HCT116 (cell line): ENCODE data around the gene OTOA. TPM values are rescaled to one million over a fixed set of nuclear protein-coding genes. Genes with fewer than 3 reads are reported as not detected.

Experiments used
- ATAC-seq: fragments of 200-7000 bp; cut with Tn5 transposase; 2 replicates; pipeline ENCODE4 v1.9.1; 2020; ENCODE audit warnings: mild to moderate bottlenecking, moderate library complexity
- BruUV-seq: library from RNA; stranded (reverse); fragments of 400-500 nt; replicated peaks from 2 replicates; lab custom pipeline; 2021; lab: Mats Ljungman, UMichigan
- CTCF ChIA-PET: fragments of 300-600 bp; sonication (Branson Sonifier 250); formaldehyde crosslinking; loops from one replicate; lab custom pipeline; 2021; ENCODE audit warnings: antibody characterized with exemption; lab: Charles Lee
- POLR2A ChIA-PET: fragments of 300-600, 350-600 bp; sonication (Branson Sonifier 250); formaldehyde crosslinking; loops from one replicate; lab custom pipeline; 2021; ENCODE audit warnings: antibody characterized with exemption; lab: Charles Lee
- RAD21 ChIA-PET, 2 experiments: fragments of 300-600 bp; sonication (Branson Sonifier 250); formaldehyde crosslinking; loops; one replicate each; lab custom pipeline; 2023; ENCODE audit warnings: low total read pairs in 2 of 2; ENCODE audit not compliant: uncharacterized antibody in 2 of 2, unreplicated experiment in 2 of 2, low non-redundant PET in 1 of 2; lab: Charles Lee
- DNase-seq: peaks from one replicate; pipeline ENCODE4 v3.0.0-alpha.2; 2010; ENCODE audit warnings: low read depth, low spot score
- H2AFZ ChIP-seq: fragments of 200-600 bp; shearing (Covaris generic), sonication (generic); 2 replicates; pipeline ENCODE4 v1.6.1; 2017; ENCODE audit warnings: low read depth, mixed run types, mixed read lengths, antibody characterized with exemption, low read length; ENCODE audit not compliant: poor library complexity, severe bottlenecking
- H3K27ac ChIP-seq: 2 replicates; pipeline ENCODE4 v1.5.1; 2012; ENCODE audit warnings: low read depth, low read length
- H3K27me3 ChIP-seq: fragments of 200-600 bp; sonication (generic); 2 replicates; pipeline ENCODE4 v1.6.1; 2016; ENCODE audit warnings: mixed run types, low read length, mixed read lengths; ENCODE audit not compliant: insufficient read depth
- H3K36me3 ChIP-seq, 2 experiments: fragments of 200-500 bp in 1 of 2; fragments of 200-600 bp in 1 of 2; sonication (Bioruptor generic) in 1 of 2; sonication (generic) in 1 of 2; 2 replicates each; pipeline versions ENCODE4 v1.5.1 to v1.6.1; 2014 to 2016; ENCODE audit warnings: low read length in 2 of 2, inconsistent platforms in 1 of 2, mixed read lengths in 1 of 2, mixed run types in 1 of 2; ENCODE audit not compliant: insufficient read depth in 2 of 2, control insufficient read depth in 1 of 2
- H3K4me1 ChIP-seq, 2 experiments: fragments of 200-600 bp in 1 of 2; sonication (generic) in 1 of 2; 2 replicates each; pipeline versions ENCODE4 v1.5.1 to v1.6.1; 2012 to 2017; ENCODE audit warnings: low read length in 2 of 2, inconsistent platforms in 1 of 2, mild to moderate bottlenecking in 1 of 2, mixed read lengths in 1 of 2, mixed run types in 1 of 2, moderate library complexity in 1 of 2; ENCODE audit not compliant: insufficient read depth in 2 of 2, control insufficient read depth in 1 of 2
- H3K4me2 ChIP-seq: fragments of 200-600 bp; sonication (generic); 2 replicates; pipeline ENCODE4 v1.6.1; 2017; ENCODE audit warnings: mixed run types, low read length, mixed read lengths
- H3K4me3 ChIP-seq, 2 experiments: fragments of 200-600 bp in 1 of 2; sonication (generic) in 1 of 2; replicated peaks in 1 of 2; 2 replicates each; pipeline ENCODE4 v1.5.1; 2011 to 2016; ENCODE audit warnings: low read length in 2 of 2, control low read depth in 1 of 2, low read depth in 1 of 2, mild to moderate bottlenecking in 1 of 2, mixed read lengths in 1 of 2, mixed run types in 1 of 2
- H3K79me2 ChIP-seq: fragments of 200-600 bp; sonication (generic); 2 replicates; pipeline ENCODE4 v1.6.1; 2017; ENCODE audit warnings: mild to moderate bottlenecking, mixed run types, low read length, moderate library complexity, mixed read lengths; ENCODE audit not compliant: insufficient read depth
- H3K9ac ChIP-seq: fragments of 200-600 bp; sonication (generic); 2 replicates; pipeline ENCODE4 v1.6.1; 2016; ENCODE audit warnings: low read length, mixed read lengths
- H3K9me2 ChIP-seq: fragments of 200-600 bp; sonication (generic), shearing (Covaris generic); 2 replicates; pipeline ENCODE4 v1.6.1; 2017; ENCODE audit warnings: mixed run types, mild to moderate bottlenecking, moderate library complexity; ENCODE audit not compliant: insufficient read depth
- H3K9me3 ChIP-seq, 2 experiments: fragments of 200-500 bp in 1 of 2; fragments of 200-600 bp in 1 of 2; sonication (Bioruptor generic) in 1 of 2; sonication (generic) in 1 of 2; 2 replicates each; pipeline ENCODE4 v1.6.1; 2014 to 2017; ENCODE audit warnings: low read length in 2 of 2, mixed read lengths in 2 of 2, inconsistent platforms in 1 of 2, low read depth in 1 of 2, mild to moderate bottlenecking in 1 of 2, mixed run types in 1 of 2, moderate library complexity in 1 of 2; ENCODE audit not compliant: control insufficient read depth in 1 of 2, insufficient read depth in 1 of 2
- H4K20me1 ChIP-seq: fragments of 200-600 bp; sonication (generic), shearing (Covaris generic); 2 replicates; pipeline ENCODE4 v1.6.1; 2017; ENCODE audit warnings: mixed run types, mild to moderate bottlenecking, moderate library complexity; ENCODE audit not compliant: insufficient read depth
- CEBPB ChIP-seq: IDR thresholded peaks from 2 replicates; pipeline ENCODE4 v1.6.1; 2012; ENCODE audit warnings: low read depth
- EGR1 ChIP-seq: IDR thresholded peaks from 2 replicates; pipeline ENCODE4 v1.6.1; 2012; ENCODE audit warnings: low read depth
- EZH2phosphoT487 ChIP-seq: fragments of 200-600 bp; IDR thresholded peaks from 2 replicates; pipeline ENCODE4 v1.6.1; 2018; ENCODE audit warnings: antibody characterized with exemption, borderline replicate concordance
- RAD21 ChIP-seq: IDR thresholded peaks from 2 replicates; pipeline ENCODE4 v1.6.1; 2012; ENCODE audit warnings: low read depth, mild to moderate bottlenecking
- SIN3A ChIP-seq: IDR thresholded peaks from 2 replicates; pipeline ENCODE4 v1.6.1; 2012; ENCODE audit warnings: low read depth
- ZFX ChIP-seq: fragments of 450-650 bp; IDR thresholded peaks from 2 replicates; pipeline ENCODE4 v1.6.1; 2017
- ZNF274 ChIP-seq: fragments of 200-500 bp; sonication (Bioruptor generic); IDR thresholded peaks from 2 replicates; pipeline ENCODE4 v1.6.1; 2014; ENCODE audit warnings: mild to moderate bottlenecking, low read depth, low read length, inconsistent platforms
- intact Hi-C: fragments of 100-400 bp; cut with micrococcal nuclease; formaldehyde crosslinking; loops from 2 replicates; pipeline ENCODE4 v1.10.0; 2022
- total RNA-seq: library from RNA; stranded (reverse); gene quantifications from one replicate; pipeline ENCODE4 v1.2.1, GENCODE V29; 2021; ENCODE audit not compliant: unreplicated experiment
- TF ChIP-seq, protein P1 (sequence below): IDR thresholded peaks from 2 replicates; pipeline ENCODE4 v1.6.1; 2012; ENCODE audit warnings: low read depth
- TF ChIP-seq, protein P2 (sequence below): IDR thresholded peaks from 2 replicates; pipeline ENCODE4 v1.6.1; 2011; ENCODE audit warnings: mild to moderate bottlenecking, low read length, moderate library complexity; ENCODE audit not compliant: insufficient replicate concordance; ENCODE audit errors: extremely low read depth
- TF ChIP-seq, protein P3 (sequence below), 3 experiments: fragments of 200-600 bp in 1 of 3; sonication (generic) in 1 of 3; IDR thresholded peaks in 2 of 3; conservative IDR thresholded peaks in 1 of 3; 2 replicates each; pipeline ENCODE4 v1.5.1; 2012 to 2017; ENCODE audit warnings: low read depth in 2 of 3, low read length in 2 of 3, antibody characterized with exemption in 1 of 3, borderline replicate concordance in 1 of 3, control low read depth in 1 of 3, mild to moderate bottlenecking in 1 of 3, mixed read lengths in 1 of 3, mixed run types in 1 of 3, moderate library complexity in 1 of 3; ENCODE audit not compliant: insufficient read depth in 1 of 3

The OTOA gene
- total RNA-seq, 1 experiment from 2014 or later = not detected

DNA sequence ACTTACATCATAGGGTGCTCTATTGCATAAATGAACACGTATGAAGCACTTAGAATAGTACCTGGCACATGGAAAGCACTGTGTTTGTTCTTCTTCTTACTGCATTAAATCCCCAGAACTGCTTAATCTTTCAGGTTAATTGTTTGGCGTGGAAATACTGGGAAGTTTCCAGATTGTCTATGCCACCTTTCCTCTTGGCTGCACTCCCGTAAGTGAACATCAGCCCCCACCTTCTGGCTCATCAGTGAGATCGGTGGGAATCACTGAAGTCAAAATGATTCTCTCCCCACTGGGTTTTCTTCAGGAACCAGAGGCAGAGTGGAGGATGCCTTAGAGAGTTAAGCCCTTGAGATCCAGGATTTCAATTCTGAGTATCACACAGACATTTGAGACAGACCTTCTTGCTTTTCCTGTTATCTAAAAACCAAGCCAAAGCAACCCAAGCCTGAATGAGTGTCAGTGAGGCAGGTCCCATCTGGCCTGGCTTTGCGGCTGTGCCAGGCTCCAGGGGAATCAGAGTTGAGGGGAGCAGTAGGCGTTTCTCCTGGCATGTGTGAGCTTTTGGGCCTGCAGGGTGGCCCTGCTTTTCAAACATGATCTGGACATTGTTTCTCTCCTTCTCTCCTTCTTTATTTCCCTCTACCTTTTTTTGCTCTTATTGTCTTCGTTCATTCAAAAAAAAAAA lies 59.1 kb downstream of the OTOA start:
- H3K4me2 ChIP-seq = no peak overlapping the region
- no peaks in the 10 kb centered on the region for H3K4me1 ChIP-seq
- H3K9ac ChIP-seq = no peak overlapping the region
- no peaks in the 10 kb centered on the region for H4K20me1 ChIP-seq
- no peaks in the 10 kb centered on the region for H3K9me3 ChIP-seq
- RAD21 ChIA-PET = no interaction called here
- H3K9me2 ChIP-seq = no peaks in the 10 kb centered on the region
- TF ChIP-seq ZFX = no peak
- TF ChIP-seq ZNF274 = no peak
- TF ChIP-seq, all 23 proteins: peak for 0
- intact Hi-C loops = no loop called here
- no peaks in the 10 kb centered on the region for H3K27me3 ChIP-seq
- no peaks in the 10 kb centered on the region for H3K79me2 ChIP-seq
- H2AFZ ChIP-seq = no peak overlapping the region
- H3K4me3 ChIP-seq = no peak overlapping the region
- H3K27ac ChIP-seq = no peak overlapping the region
- ChIA-PET POLR2A (no interaction called here), CTCF (no interaction called here)
- no peaks in the 10 kb centered on the region for H3K36me3 ChIP-seq
- ATAC-seq = no peak
- BruUV-seq = no TSS peak
- DNase-seq = no peak

DNA sequence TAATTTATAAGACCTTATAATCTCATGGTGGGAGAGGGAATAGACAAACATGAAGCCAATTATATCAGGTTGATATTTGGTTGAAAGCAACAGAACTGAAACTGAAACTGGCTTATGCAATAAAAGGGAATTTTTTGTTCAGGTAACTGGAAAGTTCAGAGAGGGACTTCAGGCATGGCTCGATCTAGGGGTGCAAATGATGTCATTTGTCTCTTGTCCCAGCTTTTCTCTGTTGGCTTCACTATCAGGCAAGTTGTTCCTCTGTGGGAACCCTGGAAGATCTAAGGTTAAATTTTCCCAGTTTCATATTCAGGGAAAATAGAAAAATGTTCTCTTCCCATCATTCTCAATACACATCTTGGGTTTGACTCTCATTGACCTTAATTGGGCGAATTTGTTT lies 59.8 kb downstream of the OTOA start:
- DNase-seq = no peak
- Histone ChIP-seq H3K79me2 (no peaks in the 10 kb centered on the region), H3K9me2 (no peaks in the 10 kb centered on the region), H3K27ac (no peak overlapping the region), H3K9me3 (no peaks in the 10 kb centered on the region), H3K9ac (no peak overlapping the region), H3K4me3 (no peak overlapping the region), H3K27me3 (no peaks in the 10 kb centered on the region), H3K4me2 (no peak overlapping the region), H3K4me1 (no peaks in the 10 kb centered on the region), H4K20me1 (no peaks in the 10 kb centered on the region), H3K36me3 (no peaks in the 10 kb centered on the region), H2AFZ (no peak overlapping the region)
- no peak for ATAC-seq
- ChIA-PET CTCF (no interaction called here), RAD21 (no interaction called here), POLR2A (no interaction called here)
- TF ChIP-seq RAD21 (no peak), EZH2phosphoT487 (no peak), EGR1 (no peak), CEBPB (no peak), SIN3A (no peak)
- TF ChIP-seq, protein P1, sequence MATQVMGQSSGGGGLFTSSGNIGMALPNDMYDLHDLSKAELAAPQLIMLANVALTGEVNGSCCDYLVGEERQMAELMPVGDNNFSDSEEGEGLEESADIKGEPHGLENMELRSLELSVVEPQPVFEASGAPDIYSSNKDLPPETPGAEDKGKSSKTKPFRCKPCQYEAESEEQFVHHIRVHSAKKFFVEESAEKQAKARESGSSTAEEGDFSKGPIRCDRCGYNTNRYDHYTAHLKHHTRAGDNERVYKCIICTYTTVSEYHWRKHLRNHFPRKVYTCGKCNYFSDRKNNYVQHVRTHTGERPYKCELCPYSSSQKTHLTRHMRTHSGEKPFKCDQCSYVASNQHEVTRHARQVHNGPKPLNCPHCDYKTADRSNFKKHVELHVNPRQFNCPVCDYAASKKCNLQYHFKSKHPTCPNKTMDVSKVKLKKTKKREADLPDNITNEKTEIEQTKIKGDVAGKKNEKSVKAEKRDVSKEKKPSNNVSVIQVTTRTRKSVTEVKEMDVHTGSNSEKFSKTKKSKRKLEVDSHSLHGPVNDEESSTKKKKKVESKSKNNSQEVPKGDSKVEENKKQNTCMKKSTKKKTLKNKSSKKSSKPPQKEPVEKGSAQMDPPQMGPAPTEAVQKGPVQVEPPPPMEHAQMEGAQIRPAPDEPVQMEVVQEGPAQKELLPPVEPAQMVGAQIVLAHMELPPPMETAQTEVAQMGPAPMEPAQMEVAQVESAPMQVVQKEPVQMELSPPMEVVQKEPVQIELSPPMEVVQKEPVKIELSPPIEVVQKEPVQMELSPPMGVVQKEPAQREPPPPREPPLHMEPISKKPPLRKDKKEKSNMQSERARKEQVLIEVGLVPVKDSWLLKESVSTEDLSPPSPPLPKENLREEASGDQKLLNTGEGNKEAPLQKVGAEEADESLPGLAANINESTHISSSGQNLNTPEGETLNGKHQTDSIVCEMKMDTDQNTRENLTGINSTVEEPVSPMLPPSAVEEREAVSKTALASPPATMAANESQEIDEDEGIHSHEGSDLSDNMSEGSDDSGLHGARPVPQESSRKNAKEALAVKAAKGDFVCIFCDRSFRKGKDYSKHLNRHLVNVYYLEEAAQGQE = no peak
- TF ChIP-seq, protein P2, sequence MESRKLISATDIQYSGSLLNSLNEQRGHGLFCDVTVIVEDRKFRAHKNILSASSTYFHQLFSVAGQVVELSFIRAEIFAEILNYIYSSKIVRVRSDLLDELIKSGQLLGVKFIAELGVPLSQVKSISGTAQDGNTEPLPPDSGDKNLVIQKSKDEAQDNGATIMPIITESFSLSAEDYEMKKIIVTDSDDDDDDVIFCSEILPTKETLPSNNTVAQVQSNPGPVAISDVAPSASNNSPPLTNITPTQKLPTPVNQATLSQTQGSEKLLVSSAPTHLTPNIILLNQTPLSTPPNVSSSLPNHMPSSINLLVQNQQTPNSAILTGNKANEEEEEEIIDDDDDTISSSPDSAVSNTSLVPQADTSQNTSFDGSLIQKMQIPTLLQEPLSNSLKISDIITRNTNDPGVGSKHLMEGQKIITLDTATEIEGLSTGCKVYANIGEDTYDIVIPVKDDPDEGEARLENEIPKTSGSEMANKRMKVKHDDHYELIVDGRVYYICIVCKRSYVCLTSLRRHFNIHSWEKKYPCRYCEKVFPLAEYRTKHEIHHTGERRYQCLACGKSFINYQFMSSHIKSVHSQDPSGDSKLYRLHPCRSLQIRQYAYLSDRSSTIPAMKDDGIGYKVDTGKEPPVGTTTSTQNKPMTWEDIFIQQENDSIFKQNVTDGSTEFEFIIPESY = no peak
- TF ChIP-seq, protein P3, sequence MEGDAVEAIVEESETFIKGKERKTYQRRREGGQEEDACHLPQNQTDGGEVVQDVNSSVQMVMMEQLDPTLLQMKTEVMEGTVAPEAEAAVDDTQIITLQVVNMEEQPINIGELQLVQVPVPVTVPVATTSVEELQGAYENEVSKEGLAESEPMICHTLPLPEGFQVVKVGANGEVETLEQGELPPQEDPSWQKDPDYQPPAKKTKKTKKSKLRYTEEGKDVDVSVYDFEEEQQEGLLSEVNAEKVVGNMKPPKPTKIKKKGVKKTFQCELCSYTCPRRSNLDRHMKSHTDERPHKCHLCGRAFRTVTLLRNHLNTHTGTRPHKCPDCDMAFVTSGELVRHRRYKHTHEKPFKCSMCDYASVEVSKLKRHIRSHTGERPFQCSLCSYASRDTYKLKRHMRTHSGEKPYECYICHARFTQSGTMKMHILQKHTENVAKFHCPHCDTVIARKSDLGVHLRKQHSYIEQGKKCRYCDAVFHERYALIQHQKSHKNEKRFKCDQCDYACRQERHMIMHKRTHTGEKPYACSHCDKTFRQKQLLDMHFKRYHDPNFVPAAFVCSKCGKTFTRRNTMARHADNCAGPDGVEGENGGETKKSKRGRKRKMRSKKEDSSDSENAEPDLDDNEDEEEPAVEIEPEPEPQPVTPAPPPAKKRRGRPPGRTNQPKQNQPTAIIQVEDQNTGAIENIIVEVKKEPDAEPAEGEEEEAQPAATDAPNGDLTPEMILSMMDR (IDR thresholded peaks at IDR 0.05 in 2 of 3, conservative IDR thresholded peaks at IDR 0.05 in 1 of 3; ENCODE audit: borderline replicate concordance in 1 of 3, insufficient read depth in 1 of 3, low read depth in 2 of 3, low read length in 2 of 3) = no peak
- BruUV-seq = no TSS peak
- intact Hi-C loops = no loop called here
